PC-9 (cell line): ENCODE results near the gene ZBTB21. TPM values are rescaled to one million over a fixed set of nuclear protein-coding genes. Genes with fewer than 3 reads are reported as not detected.

Experiments
- BruUV-seq: library from RNA; stranded (reverse); fragments of 400-500 nt; replicated peaks from 2 replicates; lab custom pipeline; 2021; lab: Mats Ljungman, UMichigan
- CTCF ChIA-PET: fragments of 300-600 bp; sonication (Branson Sonifier 250); formaldehyde crosslinking; loops from one replicate; lab custom pipeline; 2022; ENCODE audit warnings: antibody characterized with exemption; lab: Charles Lee
- POLR2A ChIA-PET: fragments of 300-600 bp; sonication (Branson Sonifier 250); formaldehyde crosslinking; loops from one replicate; lab custom pipeline; 2022; ENCODE audit warnings: antibody characterized with exemption; ENCODE audit not compliant: unreplicated experiment; lab: Charles Lee
- DNase-seq, 2 experiments: peaks; one replicate each; pipeline versions ENCODE4 v3.0.0 to v3.0.0-alpha.2; 2015 to 2022; ENCODE audit warnings: mixed read lengths in 1 of 2
- H2AFZ ChIP-seq: fragments of 200-600 bp; sonication (generic); 2 replicates; pipeline ENCODE4 v1.8.1; 2017; ENCODE audit warnings: antibody characterized with exemption
- H3F3A ChIP-seq: fragments of 200-600 bp; sonication (generic); 2 replicates; pipeline ENCODE4 v1.8.1; 2017; ENCODE audit warnings: antibody characterized with exemption, mild to moderate bottlenecking, low read depth; ENCODE audit not compliant: insufficient read depth
- H3K27ac ChIP-seq: fragments of 200-600 bp; sonication (generic); 2 replicates; pipeline ENCODE4 v1.6.1; 2016; ENCODE audit warnings: mixed run types
- H3K27me3 ChIP-seq: fragments of 200-600 bp; sonication (generic); 2 replicates; pipeline ENCODE4 v1.6.1; 2016; ENCODE audit warnings: low read depth, mixed run types; ENCODE audit not compliant: insufficient read depth
- H3K36me3 ChIP-seq: fragments of 200-600 bp; sonication (generic); 2 replicates; pipeline ENCODE4 v1.6.1; 2016; ENCODE audit warnings: low read depth, mixed run types
- H3K4me1 ChIP-seq: fragments of 200-600 bp; sonication (generic); replicated peaks from 2 replicates; pipeline ENCODE4 v1.6.1; 2016; ENCODE audit warnings: mixed run types; ENCODE audit not compliant: insufficient read depth
- H3K4me2 ChIP-seq: fragments of 200-600 bp; sonication (generic); 2 replicates; pipeline ENCODE4 v1.6.1; 2017; ENCODE audit warnings: mixed run types
- H3K4me3 ChIP-seq: fragments of 200-600 bp; sonication (generic); 2 replicates; pipeline ENCODE4 v1.6.1; 2016; ENCODE audit warnings: mixed run types
- H3K79me2 ChIP-seq: fragments of 200-600 bp; sonication (generic); 2 replicates; pipeline ENCODE4 v1.6.1; 2017; ENCODE audit warnings: low read depth, mixed run types
- H3K9me2 ChIP-seq: fragments of 200-600 bp; sonication (generic); 2 replicates; pipeline ENCODE4 v1.8.1; 2017; ENCODE audit warnings: mild to moderate bottlenecking; ENCODE audit not compliant: insufficient read depth
- H3K9me3 ChIP-seq: fragments of 200-600 bp; sonication (generic); 2 replicates; pipeline ENCODE4 v1.8.1; 2016; ENCODE audit warnings: low read depth; ENCODE audit not compliant: insufficient read depth
- H4K20me1 ChIP-seq: fragments of 200-600 bp; sonication (generic); 2 replicates; pipeline ENCODE4 v1.8.1; 2017; ENCODE audit not compliant: insufficient read depth
- CTCF ChIP-seq: fragments of 200-600 bp; sonication (generic); conservative IDR thresholded peaks from 2 replicates; pipeline ENCODE4 v1.6.1; 2017; ENCODE audit warnings: mixed run types, antibody characterized with exemption, mild to moderate bottlenecking, moderate library complexity
- EZH2 ChIP-seq: fragments of 200-600 bp; sonication (generic); IDR thresholded peaks from 2 replicates; pipeline ENCODE4 v1.8.0; 2017; ENCODE audit warnings: antibody characterized with exemption, low read depth
- intact Hi-C: fragments of 100-400 bp; cut with micrococcal nuclease; formaldehyde crosslinking; loops from one replicate; pipeline ENCODE4 v1.10.0; 2022; ENCODE audit not compliant: unreplicated experiment
- total RNA-seq: library from RNA; stranded (reverse); gene quantifications from 2 replicates; pipeline ENCODE4 v1.2.3, GENCODE V29; 2021

The ZBTB21 gene
- total RNA-seq, 1 experiment from 2014 or later: 13.5 TPM

GRCh38 chr21:42022091-42022430 lies 11.9 kb upstream of the ZBTB21 start:
- CTCF ChIA-PET: no interaction called here

GRCh38 chr21:42021371-42022090 lies 11.4 kb upstream of the ZBTB21 start:
- Histone ChIP-seq H3K79me2 (no peaks in the 10 kb centered on the region), H3K9me2 (no peaks in the 10 kb centered on the region), H3K27ac (no peak overlapping the region), H4K20me1 (no peaks in the 10 kb centered on the region), H3K4me1 (no peaks in the 10 kb centered on the region), H3K4me2 (no peak overlapping the region), H3F3A (no peaks in the 10 kb centered on the region), H2AFZ (no peak overlapping the region), H3K36me3 (no peaks in the 10 kb centered on the region), H3K9me3 (no peaks in the 10 kb centered on the region), H3K27me3 (no peaks in the 10 kb centered on the region), H3K4me3 (no peak overlapping the region)
- no TSS peak for BruUV-seq
- TF ChIP-seq EZH2 (no peak), CTCF (no peak)
- intact Hi-C loops: no loop called here
- no peak for DNase-seq
- CTCF ChIA-PET: no interaction called here
- POLR2A ChIA-PET: no interaction called here

More at GRCh38 chr21:42022091-42022430, 11.9 kb upstream of the ZBTB21 start:
- Histone ChIP-seq H2AFZ (no peak overlapping the region), H3K27me3 (no peaks in the 10 kb centered on the region), H3K79me2 (no peaks in the 10 kb centered on the region), H3K4me2 (no peak overlapping the region), H3K27ac (no peak overlapping the region), H3K4me1 (no peaks in the 10 kb centered on the region), H4K20me1 (no peaks in the 10 kb centered on the region), H3K36me3 (no peaks in the 10 kb centered on the region), H3K9me3 (no peaks in the 10 kb centered on the region), H3F3A (no peaks in the 10 kb centered on the region), H3K4me3 (no peak overlapping the region), H3K9me2 (no peaks in the 10 kb centered on the region)
- POLR2A ChIA-PET: no interaction called here
- no peak for DNase-seq
- TF ChIP-seq EZH2 (no peak), CTCF (no peak)
- intact Hi-C loops: no loop called here
- BruUV-seq: no TSS peak

- Histone ChIP-seq H2AFZ (no peak overlapping the region), H3K4me3 (no peak overlapping the region), H3K27me3 (no peaks in the 10 kb centered on the region), H3K9me2 (no peaks in the 10 kb centered on the region), H3F3A (no peaks in the 10 kb centered on the region), H3K4me2 (no peak overlapping the region), H4K20me1 (no peaks in the 10 kb centered on the region), H3K9me3 (no peaks in the 10 kb centered on the region), H3K36me3 (no peaks in the 10 kb centered on the region), H3K4me1 (no peaks in the 10 kb centered on the region), H3K79me2 (no peaks in the 10 kb centered on the region), H3K27ac (no peak overlapping the region)
- DNase-seq: no peak
- ChIA-PET POLR2A (no interaction called here), CTCF (no interaction called here)
- no TSS peak for BruUV-seq
- intact Hi-C loops: no loop called here
- TF ChIP-seq EZH2 (no peak), CTCF (no peak)
These were observed 9.5 kb upstream of the ZBTB21 start for GRCh38 chr21:42019706-42020105.
